ENCODE data around the gene ITPRID1.

ITPRID1 gene

DNA sequence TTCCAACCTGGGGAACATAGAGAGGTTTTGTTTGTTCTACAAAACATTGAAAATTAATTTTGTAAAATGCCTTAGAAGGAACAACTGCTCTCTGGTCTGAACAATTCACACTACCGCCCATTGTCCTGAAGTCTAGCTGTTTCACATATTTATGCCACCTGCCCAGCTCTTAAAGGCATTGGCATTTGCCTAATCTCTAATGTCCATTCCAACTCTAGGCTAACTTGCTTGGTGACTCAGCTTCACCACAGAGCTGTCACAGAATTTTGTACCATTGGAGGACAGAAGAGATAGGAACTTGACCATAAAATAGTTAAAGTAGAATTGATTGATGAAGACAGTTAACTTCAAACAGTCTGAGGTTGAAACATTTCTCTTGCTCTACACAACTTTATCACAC is 119.6 kb downstream of the ITPRID1 start:
- DNase-seq (ENCODE audit: extremely low read depth in 1 of 2, low read depth in 1 of 2): no peak

- DNase-seq (ENCODE audit: extremely low read depth in 1 of 2, low read depth in 1 of 2): no peak
These were observed 120.1 kb downstream of the ITPRID1 start for GRCh38 chr7:31633894-31634494.

- DNase-seq (ENCODE audit: extremely low read depth in 1 of 2, low read depth in 1 of 2): no peak
These were observed 126.5 kb downstream of the ITPRID1 start for GRCh38 chr7:31640381-31640780.

GRCh38 chr7:31642681-31643115 is 128.8 kb downstream of the ITPRID1 start:
- no peak for DNase-seq (ENCODE audit: extremely low read depth in 1 of 2, low read depth in 1 of 2)

DNA sequence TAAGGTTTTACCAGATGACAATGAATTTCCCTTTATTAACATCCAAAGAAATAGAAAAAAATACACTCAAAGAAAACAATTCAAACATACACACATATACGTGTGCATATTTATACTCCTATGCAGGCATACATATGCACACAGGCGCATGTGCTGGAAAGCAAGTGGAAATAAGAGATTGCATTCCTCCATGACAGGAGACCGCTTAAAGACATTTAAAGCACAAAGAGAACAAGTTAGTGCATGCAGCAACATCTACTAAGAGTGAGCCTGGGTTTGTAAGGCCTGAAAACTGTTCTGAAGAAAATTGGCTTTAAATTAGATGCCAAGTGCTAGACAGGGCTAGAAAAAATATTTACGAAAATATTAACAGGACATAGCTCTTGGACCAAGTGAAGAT is 133.1 kb downstream of the ITPRID1 start:
- DNase-seq (ENCODE audit: extremely low read depth in 1 of 2, low read depth in 1 of 2): no peak

- DNase-seq (ENCODE audit: extremely low read depth in 1 of 2, low read depth in 1 of 2): no peak
These were observed 133.6 kb downstream of the ITPRID1 start for GRCh38 chr7:31647511-31647910.

DNA sequence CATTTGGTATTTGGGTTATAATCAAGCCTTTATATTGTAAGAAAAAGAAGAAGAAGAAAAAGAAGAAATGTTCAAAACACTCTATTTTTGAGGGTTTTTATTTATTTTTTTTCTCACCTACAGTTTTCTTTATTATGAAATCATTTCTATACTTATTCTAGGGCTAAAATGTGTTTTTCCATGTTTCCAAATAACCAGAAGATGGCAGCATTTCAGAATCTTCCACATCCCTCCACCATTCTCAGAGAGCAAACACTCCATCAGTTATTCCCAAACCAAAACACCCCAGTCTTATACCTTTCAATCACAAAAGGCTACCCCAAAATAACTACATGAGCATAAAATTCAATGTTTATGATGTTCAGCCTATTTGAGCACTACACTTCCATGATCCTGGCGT is 134.4 kb downstream of the ITPRID1 start:
- DNase-seq (ENCODE audit: extremely low read depth in 1 of 2, low read depth in 1 of 2): no peak

DNA sequence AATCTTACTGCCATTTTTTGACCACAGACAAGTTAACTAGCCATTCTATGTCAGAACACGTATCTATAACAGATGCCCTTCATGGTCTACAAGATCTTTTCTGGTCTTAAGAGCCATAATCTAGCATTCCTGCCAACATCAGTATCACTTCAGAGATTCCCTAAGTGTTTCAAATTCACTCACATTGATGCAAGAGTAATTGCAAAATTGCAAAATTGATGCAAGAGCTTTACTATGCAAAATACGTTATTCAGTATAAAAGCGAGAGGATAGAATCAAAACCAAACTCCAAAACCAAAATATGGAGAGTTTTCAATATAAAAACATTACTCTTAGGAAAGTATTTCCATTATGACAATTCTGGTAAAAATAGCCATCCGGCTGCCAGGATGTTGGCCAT is 135.0 kb downstream of the ITPRID1 start:
- DNase-seq (ENCODE audit: extremely low read depth in 1 of 2, low read depth in 1 of 2): no peak

GRCh38 chr7:31651234-31652062 is 137.6 kb downstream of the ITPRID1 start:
- no peak for DNase-seq (ENCODE audit: extremely low read depth in 1 of 2, low read depth in 1 of 2)

GRCh38 chr7:31652063-31652326 is 138.1 kb downstream of the ITPRID1 start:
- DNase-seq (ENCODE audit: extremely low read depth in 1 of 2, low read depth in 1 of 2): no peak

DNA sequence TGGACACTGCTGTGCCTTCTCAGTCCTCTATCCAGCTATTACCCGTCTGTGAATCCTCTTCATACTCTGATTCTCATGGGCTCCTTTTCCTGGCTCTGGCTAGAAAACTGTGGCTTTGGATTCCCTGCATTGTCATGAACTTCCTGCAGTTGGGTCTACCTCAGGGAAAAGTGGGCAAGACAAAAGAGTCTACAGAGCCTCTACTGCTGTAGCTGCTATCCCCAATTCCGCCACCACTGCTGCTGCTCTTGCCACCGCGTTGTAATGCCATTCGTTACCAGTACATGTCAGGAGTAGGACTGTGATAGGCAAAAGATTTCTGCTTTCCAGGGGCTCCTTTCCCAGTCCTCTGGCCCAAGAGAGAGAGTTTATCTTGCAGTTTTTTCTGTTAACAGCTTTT is 149.2 kb downstream of the ITPRID1 start:
- DNase-seq (ENCODE audit: extremely low read depth in 1 of 2, low read depth in 1 of 2): no peak

DNA sequence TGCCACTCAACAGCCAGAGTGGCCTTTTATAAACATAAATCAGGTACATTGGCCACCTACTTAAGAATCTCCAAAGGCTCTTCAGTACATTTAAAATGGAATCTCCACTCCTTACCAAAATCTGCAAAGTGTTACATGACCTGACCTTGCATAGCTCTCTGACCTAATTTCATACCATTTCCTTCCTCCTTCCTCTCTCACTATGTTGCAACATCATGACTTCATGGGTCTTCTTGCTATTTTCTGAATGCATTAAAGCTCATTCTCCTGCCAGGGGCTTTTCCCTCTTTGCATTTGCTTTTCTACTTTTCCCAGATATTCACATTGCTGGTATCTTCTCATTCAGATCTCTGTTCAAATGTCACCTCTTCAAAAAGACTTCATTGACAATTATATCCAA is 151.0 kb downstream of the ITPRID1 start:
- no peak for DNase-seq (ENCODE audit: extremely low read depth in 1 of 2, low read depth in 1 of 2)

GRCh38 chr7:31665546-31665945 is 151.7 kb downstream of the ITPRID1 start:
- DNase-seq (ENCODE audit: extremely low read depth in 1 of 2, low read depth in 1 of 2): no peak

GRCh38 chr7:31669461-31669860 is 155.6 kb downstream of the ITPRID1 start:
- no peak for DNase-seq (ENCODE audit: extremely low read depth in 1 of 2, low read depth in 1 of 2)

DNA sequence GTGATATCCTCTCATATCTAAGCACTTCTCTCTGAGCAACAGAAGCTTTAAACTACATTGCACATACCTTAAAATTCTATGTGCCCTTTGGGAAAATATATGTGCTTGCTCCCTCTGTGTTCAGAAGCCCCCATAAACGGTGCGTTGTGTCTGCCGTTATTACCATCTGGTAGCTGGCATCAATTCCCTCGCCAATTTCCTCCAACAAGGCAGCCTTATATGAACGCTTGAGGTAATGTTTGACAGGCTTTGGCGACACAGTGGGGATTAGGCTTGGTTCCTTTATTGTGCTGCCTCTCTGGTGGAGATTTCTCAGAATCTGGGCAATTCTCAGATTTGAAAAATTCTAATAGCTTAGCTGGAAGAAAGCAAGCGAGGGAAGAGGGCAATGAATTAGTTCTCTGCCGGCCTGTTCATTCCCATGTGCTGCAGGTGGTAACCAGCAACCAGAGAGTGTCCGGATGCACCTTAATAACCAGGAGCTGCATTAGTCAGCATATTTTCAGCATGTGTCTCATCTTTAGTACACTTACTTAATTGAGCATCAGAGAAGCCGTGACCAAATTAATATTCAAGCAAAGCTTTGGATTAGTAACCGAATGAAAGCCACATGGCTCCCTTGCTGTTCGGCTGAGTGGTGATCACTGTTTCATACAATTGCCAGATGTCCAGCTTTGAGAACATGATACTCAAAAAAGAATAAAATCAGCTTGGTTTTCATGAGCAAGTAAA is 165.8 kb downstream of the ITPRID1 start:
- DNase-seq (ENCODE audit: extremely low read depth in 1 of 2, low read depth in 1 of 2): no peak

GRCh38 chr7:31683445-31684225 is 169.7 kb downstream of the ITPRID1 start:
- DNase-seq (ENCODE audit: extremely low read depth in 1 of 2, low read depth in 1 of 2): no peak

- DNase-seq (ENCODE audit: extremely low read depth in 1 of 2, low read depth in 1 of 2): no peak
These were observed 173.3 kb downstream of the ITPRID1 start, which contains the start of gene PPP1R17 for GRCh38 chr7:31687024-31687748. PPP1R17 (plus strand) TSS chr7:31687215; CDS start chr7:31692442, 5,227 bp downstream.

- DNase-seq (ENCODE audit: extremely low read depth in 1 of 2, low read depth in 1 of 2): no peak
These were observed 174.5 kb downstream of the ITPRID1 start for GRCh38 chr7:31688372-31688771.

DNA sequence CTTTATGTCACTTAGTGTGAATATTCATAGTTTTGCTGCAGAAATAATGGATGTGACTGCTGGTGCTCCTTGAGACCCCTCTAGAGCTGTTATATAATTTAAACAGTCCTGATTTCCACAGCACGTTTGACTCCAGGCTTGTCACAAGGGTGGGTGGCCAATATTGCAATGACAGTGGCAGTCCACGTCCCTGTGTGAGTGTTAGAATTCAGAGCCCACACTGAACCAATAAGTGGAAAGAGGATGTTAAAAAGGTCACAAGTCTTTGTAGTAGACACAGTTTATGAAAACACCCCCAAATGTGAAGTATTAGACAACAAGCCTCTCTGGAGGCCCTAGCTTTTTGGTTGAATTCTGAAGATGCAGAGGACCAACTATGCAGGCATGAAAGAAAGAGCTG is 175.1 kb downstream of the ITPRID1 start:
- no peak for DNase-seq (ENCODE audit: extremely low read depth in 1 of 2, low read depth in 1 of 2)

DNA sequence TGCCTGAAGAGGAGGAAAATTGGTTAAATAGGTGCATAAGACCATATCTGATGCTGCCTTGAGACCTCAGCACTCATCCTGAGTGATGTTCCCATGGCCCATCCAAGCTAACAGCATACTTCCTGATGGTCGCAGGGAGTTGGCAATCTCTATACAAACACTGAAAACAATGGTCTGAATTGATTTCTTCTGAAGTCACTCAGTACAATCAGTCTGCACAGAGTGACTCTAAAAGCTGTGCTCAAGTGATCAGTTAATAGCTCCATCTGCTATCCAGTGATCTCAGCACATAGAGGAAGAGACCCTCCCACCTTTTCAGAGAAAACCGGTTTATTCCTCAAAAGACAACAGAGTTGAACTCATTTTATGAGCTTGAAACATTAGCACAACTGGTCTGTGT is 177.0 kb downstream of the ITPRID1 start:
- no peak for DNase-seq (ENCODE audit: extremely low read depth in 1 of 2, low read depth in 1 of 2)

- no peak for DNase-seq (ENCODE audit: extremely low read depth in 1 of 2, low read depth in 1 of 2)
These were observed 178.6 kb downstream of the ITPRID1 start for GRCh38 chr7:31692451-31692850.
